WERI-Rb-1 (cell line): ENCODE measurements around the gene CCBE1.

Experiments
- DNase-seq: peaks from one replicate; pipeline ENCODE4 v3.0.0-alpha.2; 2020
- H3K27ac ChIP-seq: fragments of 250-450 bp; sonication (Bioruptor Pico); 2 replicates; pipeline ENCODE4 v1.5.1; 2020; ENCODE audit warnings: mild to moderate bottlenecking, moderate library complexity
- H3K27me3 ChIP-seq: fragments of 250-450 bp; sonication (Bioruptor Pico); 2 replicates; pipeline ENCODE4 v1.5.1; 2021; ENCODE audit warnings: mild to moderate bottlenecking, low read depth, moderate library complexity; ENCODE audit not compliant: insufficient read depth, severe bottlenecking
- H3K36me3 ChIP-seq: fragments of 250-450 bp; sonication (Bioruptor Pico); 2 replicates; pipeline ENCODE4 v1.5.1; 2020; ENCODE audit warnings: mild to moderate bottlenecking, moderate library complexity
- H3K4me3 ChIP-seq: 2 replicates; pipeline ENCODE4 v1.5.1; 2011; ENCODE audit warnings: low read depth, mild to moderate bottlenecking, control low read depth, low read length
- H3K9me3 ChIP-seq: fragments of 250-450 bp; sonication (Bioruptor Pico); 2 replicates; pipeline ENCODE4 v1.5.1; 2021; ENCODE audit warnings: mild to moderate bottlenecking, moderate library complexity; ENCODE audit not compliant: severe bottlenecking
- CTCF ChIP-seq: IDR thresholded peaks from 2 replicates; pipeline ENCODE4 v1.5.1; 2011; ENCODE audit warnings: low read depth, mild to moderate bottlenecking, control low read depth, inconsistent platforms, low read length

The CCBE1 gene

GRCh38 chr18:59697236-59697932, at the start of gene CCBE1:
Gene CCBE1, minus strand, starts transcription at chr18:59697423.
- no peak within 1 kb of the TSS for H3K27ac ChIP-seq

GRCh38 chr18:59744271-59744721, 47.1 kb upstream of the CCBE1 start:
- no peak for DNase-seq
- no peak for TF ChIP-seq CTCF
- Histone ChIP-seq H3K9me3 (peaks cover 3% of the 10 kb centered on the region), H3K27ac (no peak overlapping the region), H3K27me3 (no peaks in the 10 kb centered on the region), H3K4me3 (no peak overlapping the region), H3K36me3 (no peaks in the 10 kb centered on the region)

More at GRCh38 chr18:59697236-59697932, at the start of gene CCBE1:
- no peaks in the 10 kb centered on the region for H3K36me3 ChIP-seq
- H3K4me3 ChIP-seq: peak within 1 kb of the TSS; percentile 49
- no peaks in the 10 kb centered on the region for H3K27me3 ChIP-seq
- no peaks in the 10 kb centered on the region for H3K9me3 ChIP-seq
- peak; percentile 79 for DNase-seq
- peak; percentile 88 for TF ChIP-seq CTCF

GRCh38 chr18:59743566-59743965, 46.3 kb upstream of the CCBE1 start:
- no peaks in the 10 kb centered on the region for H3K27me3 ChIP-seq
- H3K27ac ChIP-seq: no peak overlapping the region
- no peak for DNase-seq
- no peak for TF ChIP-seq CTCF
- H3K9me3 ChIP-seq: peaks cover 3% of the 10 kb centered on the region
- H3K36me3 ChIP-seq: no peaks in the 10 kb centered on the region
- no peak overlapping the region for H3K4me3 ChIP-seq

GRCh38 chr18:59742325-59743111, 45.3 kb upstream of the CCBE1 start:
- Histone ChIP-seq H3K27ac (no peak overlapping the region), H3K27me3 (no peaks in the 10 kb centered on the region), H3K9me3 (peaks cover 3% of the 10 kb centered on the region), H3K4me3 (no peak overlapping the region), H3K36me3 (no peaks in the 10 kb centered on the region)
- no peak for DNase-seq
- no peak for TF ChIP-seq CTCF

GRCh38 chr18:59740141-59740540, 42.9 kb upstream of the CCBE1 start:
- H3K27ac ChIP-seq: no peak overlapping the region

More at GRCh38 chr18:59740141-59740540, 42.9 kb upstream of the CCBE1 start:
- no peak for TF ChIP-seq CTCF
- Histone ChIP-seq H3K9me3 (no peaks in the 10 kb centered on the region), H3K27me3 (no peaks in the 10 kb centered on the region), H3K36me3 (no peaks in the 10 kb centered on the region), H3K4me3 (no peak overlapping the region)
- DNase-seq: no peak
